GM15510 (cell line): ENCODE measurements around the gene FBXW9.

Experiments
- POLR2A ChIP-seq: IDR thresholded peaks from 3 replicates; pipeline ENCODE4 v1.6.1; 2011; ENCODE audit warnings: borderline replicate concordance; ENCODE audit not compliant: insufficient read length; ENCODE audit errors: extremely low read depth

The FBXW9 gene

DNA sequence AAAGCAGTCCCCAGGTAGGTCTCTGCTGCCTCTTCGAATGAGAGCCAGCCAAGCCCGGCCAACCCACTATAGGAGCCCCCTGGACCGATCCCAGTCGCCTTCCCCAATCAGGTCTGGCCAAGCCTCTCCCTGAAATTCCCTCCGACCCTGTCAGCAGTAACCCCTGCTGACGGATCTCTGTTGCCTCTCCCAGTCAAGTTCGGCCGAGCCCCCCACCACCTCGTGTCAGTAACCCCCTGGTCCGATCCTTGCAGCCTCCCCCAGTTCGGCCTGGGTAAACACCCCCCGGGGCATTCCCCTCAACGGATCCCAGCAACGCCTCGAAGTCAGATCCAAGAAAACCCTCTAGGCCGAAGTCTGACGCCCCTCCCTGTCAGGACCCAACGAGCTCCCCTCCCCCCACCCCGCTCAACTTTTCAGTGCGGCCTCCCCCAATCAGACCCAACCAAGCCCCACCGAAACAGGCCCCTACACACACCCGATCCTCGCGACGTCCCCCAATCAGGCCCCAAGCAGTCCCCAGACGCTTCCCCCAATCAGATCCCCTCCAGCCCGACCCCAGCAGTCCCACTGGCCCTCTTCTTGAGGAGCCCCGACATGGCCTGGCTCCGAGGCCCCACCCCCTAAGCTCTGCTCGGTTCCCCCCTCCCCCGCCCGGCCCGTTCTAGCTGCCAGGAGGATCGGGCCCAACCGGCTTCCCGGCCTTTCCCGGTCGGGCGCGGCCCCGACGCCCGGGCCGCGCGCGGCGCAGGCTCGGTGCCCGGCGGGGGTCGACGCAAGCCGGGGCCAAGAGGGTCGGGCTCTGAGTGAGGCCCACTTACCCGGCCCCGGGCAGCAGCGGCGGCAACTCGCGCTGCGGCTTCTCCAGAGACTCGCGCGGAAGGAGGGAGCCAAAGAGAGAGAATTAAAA is 25.5 kb upstream of the FBXW9 start:
- no peak for TF ChIP-seq POLR2A

DNA sequence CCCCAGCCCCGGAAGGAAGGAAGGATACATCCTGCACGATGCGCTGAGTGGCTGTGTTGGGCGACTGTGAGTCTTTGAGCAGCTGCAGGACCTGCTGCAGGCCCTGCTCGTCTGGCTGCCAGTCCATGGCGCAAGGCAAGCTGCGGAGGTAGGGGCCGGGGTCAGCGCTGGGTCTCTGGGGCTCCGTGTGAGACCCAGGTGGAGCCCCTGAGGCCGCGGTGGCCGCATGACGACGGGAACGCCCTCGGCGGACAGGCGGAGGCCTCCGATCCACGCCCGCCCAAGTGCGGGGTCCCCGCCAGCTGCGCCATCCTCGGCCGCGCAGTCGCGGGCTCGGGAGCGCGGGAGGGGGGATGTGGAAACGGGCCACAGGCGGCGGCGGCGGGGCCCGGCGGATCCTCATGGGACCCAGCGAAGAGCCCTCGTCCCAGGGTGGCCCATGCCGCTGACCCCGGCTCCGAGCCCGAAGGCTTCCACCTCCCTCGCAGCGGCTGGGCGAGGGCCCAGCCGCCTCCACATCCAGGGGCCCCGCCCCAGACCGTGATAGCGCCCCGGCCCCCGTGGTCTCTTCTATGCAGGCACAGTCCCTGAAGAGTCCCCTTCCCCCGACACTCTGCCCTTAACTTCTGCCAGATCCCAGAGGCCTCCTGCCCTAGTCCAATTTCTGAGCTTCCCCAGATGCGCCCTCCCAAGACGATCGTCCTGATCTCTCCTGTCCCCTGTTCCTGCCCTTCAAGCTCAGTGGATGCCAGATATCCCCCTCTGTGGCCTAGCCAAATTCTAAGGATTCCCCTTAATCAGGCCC is 24.6 kb upstream of the FBXW9 start:
- TF ChIP-seq POLR2A, result no peak

DNA sequence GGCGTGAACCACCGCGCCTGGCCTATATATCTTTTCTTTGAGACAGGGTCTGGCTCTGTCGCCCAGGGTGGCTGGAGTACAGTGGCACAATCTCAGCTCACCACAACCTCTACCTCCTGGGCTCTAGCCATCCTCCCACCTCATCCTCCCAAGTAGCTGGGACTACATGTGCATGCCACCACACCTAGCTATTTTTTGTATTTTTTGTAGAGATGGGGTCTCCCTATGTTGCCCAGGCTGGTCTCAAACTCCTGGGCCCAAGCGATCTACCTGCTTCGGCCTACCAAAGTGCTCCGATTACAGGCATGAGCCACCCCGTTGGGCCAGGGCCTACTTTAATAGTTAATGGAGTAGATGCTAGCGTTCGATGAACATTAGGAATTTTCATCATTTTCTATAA is 23.9 kb upstream of the FBXW9 start:
- TF ChIP-seq POLR2A, result no peak

DNA sequence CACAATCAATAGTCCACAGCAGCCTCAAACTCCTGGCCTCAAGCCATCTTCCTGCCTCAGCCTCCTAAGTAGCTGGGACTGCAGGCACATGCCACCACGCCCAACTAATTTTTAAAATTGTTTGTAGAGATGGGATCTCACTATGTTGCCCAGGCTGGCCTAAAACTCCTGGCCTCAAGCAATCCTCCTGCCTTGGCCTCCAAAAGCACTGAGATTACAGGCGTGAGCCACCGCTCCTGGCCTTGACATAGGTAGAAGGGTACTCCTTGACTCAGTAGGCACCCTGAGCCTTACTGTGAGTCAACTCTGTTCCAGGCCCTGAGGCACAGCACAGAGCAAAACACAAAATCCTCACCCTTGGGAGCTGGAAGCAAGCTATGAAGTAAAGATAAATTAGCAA is 19.5 kb upstream of the FBXW9 start:
- no peak for TF ChIP-seq POLR2A

GRCh38 chr19:12715102-12715501 is 18.7 kb upstream of the FBXW9 start:
- no peak for TF ChIP-seq POLR2A

DNA sequence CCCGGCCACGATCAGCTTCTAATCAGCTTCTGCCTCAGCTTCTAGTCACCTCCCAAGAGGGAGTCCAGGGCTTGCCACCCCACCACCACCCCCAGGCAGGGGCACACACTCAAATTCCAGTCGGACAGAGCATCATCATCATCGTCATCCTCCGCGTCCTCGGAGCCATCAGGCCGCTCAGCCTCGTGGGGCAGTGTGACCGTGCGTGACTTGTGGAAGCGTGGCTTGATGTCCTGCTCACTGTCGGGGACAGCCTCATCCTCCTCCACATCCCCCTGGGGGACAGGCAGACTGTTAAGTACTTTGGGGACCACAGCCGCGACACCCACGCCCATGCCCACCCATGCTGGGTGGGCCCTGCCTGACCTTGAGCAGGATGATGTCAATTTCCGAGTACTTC is 14.8 kb upstream of the FBXW9 start:
- TF ChIP-seq POLR2A, result no peak

DNA sequence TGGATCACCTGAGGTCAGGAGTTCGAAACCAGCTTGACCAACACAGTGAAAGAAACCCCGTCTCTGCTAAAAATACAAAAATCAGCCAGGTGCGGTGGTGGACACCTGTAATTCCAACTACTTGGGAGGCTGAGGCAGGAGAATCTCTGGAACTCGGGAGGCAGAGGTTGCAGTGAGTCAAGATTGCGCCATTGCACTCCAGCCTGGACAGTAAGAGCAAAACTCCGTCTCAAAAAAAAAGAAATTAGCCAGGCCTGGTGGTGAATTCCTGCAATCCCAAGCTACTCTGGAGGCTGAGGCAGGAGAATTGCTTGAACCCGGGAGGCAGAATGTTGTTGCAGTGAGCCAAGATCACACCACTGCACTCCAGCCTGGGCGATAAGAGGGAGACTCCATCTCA is 12.2 kb upstream of the FBXW9 start:
- no peak for TF ChIP-seq POLR2A

- no peak for TF ChIP-seq POLR2A
Measured at GRCh38 chr19:12706332-12706718, 9.9 kb upstream of the FBXW9 start.

DNA sequence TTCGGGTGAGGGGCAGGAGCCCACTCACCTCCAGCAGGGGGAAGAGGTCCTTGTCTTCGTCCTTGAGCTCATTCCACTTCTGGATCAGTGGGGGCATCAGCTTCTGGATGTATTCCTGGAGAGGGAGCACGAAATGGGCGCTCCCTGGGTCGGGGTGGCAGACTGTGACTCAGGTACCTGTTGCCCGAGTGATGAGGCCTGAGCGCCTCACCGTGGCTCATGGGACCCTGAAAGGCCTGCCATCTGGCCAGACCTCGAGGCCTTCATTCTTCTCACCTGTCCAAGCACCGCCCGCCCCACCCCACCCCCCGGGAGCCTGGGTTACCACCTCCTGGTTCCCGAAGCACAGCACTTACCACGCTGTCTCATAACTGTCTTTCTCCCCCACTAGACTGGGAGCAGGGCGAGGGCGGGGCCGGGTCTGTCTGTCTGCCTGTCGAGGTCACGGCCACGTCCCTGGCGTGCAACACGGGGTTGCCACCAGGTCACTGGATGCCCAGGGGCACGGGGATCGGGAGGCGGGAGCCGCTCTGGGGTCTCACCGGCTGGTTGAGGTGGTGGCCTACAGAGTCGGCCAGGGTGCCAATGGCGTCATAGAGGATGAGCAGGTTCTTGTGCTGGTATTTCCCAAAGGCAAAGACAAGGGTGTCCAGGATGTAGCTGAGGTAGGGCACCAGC is 9.4 kb upstream of the FBXW9 start:
- no peak for TF ChIP-seq POLR2A

DNA sequence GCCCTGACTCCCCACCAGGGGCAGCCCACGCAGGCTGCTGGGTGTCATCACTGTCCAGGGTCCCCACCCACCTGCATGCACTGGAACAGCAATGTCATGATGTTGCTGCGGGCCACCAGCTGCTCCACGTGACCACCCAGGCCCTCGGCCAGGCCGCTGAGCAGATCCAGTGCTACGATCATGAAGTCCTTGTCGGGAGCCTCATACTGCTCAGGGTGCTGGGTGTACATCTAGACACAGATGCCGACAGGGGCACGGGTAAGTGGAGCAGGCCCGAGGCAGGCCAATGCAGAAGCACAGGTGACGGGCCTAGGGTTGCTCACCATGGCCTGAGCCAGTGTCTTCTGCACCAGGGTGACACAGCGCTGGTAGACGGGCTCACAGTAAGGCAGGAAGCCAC is 8.7 kb upstream of the FBXW9 start:
- TF ChIP-seq POLR2A, result no peak

DNA sequence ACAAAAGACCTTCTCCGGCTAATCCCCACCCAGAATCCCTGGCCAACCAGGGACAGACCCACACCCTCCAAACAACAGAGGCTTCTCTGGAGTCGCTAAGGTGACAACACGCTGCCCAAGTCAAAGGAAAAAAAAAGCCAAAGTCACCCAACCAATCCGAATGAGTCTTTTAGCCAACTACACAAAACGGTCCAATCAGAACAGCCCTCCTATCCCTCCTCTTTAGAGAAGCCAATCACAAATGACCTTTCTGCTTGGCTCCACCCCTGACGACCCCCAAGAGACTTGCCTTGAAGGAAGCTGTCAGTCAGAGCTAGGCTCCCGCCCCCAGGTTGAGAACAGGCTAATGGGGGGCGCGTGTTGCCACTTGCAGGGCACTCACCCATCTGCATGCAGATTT is 6.6 kb upstream of the FBXW9 start:
- TF ChIP-seq POLR2A, result no peak

DNA sequence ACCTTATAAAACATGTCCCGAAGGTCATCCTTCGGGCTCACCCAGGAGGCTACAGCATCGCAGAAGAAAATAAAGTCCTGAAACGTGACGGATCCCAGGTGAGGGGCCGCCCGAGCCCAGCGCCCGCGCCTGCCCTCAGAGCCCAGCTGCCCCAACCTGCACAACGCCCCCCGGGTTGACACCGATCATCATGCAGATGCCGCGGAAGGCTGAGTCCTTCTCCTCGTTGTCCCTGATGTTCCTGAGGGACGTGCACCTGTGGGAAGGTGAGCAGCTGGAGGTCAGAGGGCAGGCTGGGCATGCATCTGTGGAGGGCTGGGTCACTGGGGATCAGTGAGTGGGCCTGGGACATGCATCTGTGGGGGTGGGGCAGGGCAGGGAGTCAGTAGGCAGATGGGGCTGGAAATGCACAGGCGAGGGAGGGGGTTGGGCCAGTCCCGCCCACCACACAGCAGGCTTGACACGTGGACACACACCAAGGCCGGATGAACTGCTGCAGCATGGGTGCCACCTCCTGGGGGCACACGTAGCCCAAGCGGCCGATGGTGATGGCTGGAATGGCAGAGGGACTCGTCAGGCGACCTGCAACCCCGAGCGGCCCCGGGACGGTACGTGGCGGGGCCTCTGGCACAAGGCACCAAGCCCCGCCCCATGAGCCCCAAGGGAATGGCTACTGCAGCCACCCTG is 5.3 kb upstream of the FBXW9 start:
- TF ChIP-seq POLR2A, result no peak

DNA sequence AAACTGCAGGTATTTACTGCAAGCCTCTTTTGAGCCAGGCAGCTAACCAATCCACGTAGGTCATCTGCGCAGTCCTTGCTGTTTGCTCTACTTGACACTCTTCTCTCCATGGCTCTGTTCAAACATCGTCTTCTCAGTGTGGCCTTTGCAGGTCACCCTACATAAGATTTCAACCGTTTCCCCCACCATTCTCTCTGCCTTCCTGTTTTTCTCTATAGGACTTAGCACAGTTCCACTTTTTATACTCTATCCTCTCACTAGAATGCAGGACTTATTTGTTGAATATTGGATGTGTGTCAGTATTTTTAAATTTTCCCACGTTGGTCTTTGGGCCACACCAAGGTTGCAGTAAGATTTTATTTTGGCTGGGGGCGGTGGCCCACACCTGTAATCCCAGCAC is 1.7 kb upstream of the FBXW9 start:
- TF ChIP-seq POLR2A, result no peak

DNA sequence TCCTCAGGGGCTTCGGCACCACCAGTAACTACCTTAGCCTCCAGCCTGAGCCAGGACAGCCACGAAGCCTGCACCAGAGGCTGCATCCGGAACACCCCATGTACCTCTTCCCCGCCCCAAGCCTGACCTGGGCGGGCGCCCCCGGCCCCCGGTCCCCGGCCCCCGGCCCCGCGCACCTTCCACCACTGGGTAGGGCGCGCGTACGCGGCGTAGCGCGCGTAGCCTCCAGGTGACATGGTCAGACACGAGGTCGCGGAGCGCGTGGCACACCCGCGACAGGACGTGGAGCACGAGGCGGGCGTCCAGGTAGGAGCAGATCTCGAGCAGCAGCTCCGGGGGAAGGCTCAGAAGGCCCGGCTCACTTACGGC is 450 bp downstream of the FBXW9 start:
- no peak for TF ChIP-seq POLR2A

- TF ChIP-seq POLR2A, result no peak
Measured at GRCh38 chr19:12695514-12695913, 917 bp downstream of the FBXW9 start.
